Measurements from ENCODE around the gene RMND5A.
"Not testable (repeated sequence)": the region's sequence is repeated elsewhere in the genome, so short reads cannot be mapped to it uniquely, and the experiment has no call there.

RMND5A gene

DNA sequence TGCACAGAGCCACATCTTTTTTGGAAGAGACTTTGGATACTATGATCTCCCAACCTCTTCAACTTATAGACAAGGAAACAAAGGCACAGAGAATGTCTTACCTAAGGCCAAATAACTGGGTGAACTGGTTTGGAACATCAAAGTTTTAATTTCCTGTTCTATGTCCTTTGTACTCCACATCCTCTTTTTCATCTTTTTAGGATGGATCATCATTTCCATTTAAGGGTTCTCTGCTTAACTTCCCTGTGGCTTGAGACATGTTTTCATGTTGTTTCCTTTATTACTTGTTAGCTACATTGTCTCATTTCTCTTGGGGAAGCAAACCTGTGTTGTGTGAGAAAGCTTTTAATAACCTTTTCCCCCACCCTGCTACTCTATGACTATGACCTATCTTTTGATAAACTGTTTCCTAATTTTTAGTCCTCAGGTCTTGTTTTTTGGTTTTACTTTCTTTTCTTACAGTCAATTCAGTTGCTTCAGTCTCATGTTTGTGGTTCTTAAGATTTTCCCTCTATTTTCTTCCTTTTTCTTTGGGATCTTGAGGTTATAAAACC, 22.5 kb upstream of the RMND5A start:
- DNase-seq = no peak
- TF ChIP-seq GATA1 (IDR thresholded peaks at IDR 0.05; ENCODE audit: low read depth, low read length) (no peak), POLR2A (IDR thresholded peaks at IDR 0.05; ENCODE audit: low read length) (no peak)

DNA sequence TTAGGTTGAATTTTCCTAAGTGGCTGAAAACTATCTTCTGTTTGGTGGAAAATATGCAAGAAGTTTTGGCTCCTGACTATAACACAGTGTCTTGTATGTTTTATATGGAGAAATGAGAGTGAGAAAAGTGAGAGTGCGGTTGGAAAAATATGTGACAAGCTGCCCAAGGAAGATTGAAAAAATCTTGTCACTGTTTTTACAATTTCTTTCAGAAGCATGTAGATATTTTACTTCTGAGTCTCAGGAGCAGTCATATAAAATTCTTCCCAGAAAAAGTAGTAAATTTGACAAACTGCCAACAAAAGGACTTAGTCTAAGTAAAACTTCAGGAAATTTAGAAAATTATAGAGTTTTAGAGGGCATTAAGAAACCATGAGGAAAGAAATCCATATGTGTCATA, 19.4 kb upstream of the RMND5A start:
- no peak for TF ChIP-seq POLR2A (IDR thresholded peaks at IDR 0.05; ENCODE audit: low read length)
- TF ChIP-seq GATA1 (IDR thresholded peaks at IDR 0.05; ENCODE audit: low read depth, low read length) = no peak
- DNase-seq = no peak

DNA sequence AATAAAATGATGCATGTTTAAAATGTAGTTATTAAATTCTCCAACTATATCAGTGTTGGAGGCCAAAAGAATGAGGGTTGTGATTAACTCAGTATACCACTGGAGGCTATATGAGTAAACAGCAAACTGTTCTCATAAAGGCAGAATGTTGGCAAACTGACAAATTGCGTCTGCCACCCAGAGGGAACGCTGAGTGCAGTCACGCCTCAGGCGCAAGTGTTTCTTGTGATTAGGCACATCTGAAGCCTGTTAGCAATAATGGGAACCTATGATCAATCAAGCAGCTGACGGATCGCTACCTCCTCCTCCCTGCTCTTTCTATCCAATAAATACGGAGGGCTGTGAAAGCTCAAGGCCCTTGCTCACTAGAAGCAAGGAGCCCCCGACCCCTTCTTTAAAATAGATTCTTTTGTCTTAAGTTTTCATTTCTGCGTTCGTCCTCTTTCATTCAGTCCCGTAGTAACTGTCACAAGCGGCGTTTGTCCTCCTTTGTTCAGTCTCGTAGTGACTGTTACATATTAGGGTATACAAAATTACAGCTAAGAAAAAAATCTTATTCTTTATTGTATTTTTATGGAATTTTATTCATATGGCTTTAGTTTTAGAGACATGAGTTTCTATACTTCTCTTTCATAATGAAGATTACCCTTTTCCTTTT, 16.3 kb upstream of the RMND5A start:
- DNase-seq = no peak
- no peak for TF ChIP-seq POLR2A (IDR thresholded peaks at IDR 0.05; ENCODE audit: low read length)
- no peak for TF ChIP-seq GATA1 (IDR thresholded peaks at IDR 0.05; ENCODE audit: low read depth, low read length)

DNA sequence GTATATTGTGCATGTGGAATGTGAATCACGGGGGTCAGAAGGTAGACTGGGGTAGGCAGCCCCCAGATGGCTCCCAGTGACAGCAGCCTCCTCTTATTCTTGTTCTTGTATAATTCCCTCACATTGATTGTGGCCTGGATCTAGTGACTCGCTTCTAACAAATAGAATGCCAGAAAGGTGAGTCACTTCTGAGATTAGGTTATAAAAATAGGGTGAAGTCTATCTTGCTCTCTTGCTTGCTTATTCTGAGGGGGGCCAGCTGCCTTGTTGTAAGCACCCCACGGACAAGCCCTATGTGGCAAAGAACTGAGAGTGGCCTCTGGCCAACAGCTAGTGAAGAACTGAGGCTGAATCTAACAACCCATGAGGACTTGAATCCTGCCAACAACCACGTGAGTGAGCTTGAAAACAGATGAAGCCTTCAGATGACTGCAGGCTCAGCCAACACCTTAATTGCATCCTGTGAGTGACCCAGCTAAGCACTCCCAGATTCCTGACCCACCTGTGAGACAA, 15.6 kb upstream of the RMND5A start:
- TF ChIP-seq GATA1 (IDR thresholded peaks at IDR 0.05; ENCODE audit: low read depth, low read length) (no peak), POLR2A (IDR thresholded peaks at IDR 0.05; ENCODE audit: low read length) (no peak)
- DNase-seq = no peak

DNA sequence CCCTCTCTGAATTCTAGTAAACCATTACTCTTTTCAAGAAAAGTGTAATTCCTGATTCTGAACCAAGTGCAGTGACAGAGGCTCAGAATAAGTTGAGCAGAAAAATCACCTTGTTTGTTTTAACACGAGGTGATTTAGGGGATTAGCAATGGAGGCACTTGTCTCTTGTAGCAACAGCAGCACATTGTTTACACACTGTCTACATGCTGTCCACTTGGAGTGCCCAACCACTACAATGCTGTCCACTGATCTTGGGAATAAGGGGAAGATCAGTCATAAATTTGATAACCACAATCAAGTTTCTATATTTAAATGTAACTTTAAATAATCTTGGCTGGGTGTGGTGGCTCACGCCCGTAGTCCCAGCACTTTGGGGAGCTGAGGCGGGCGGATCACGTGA, 13.9 kb upstream of the RMND5A start:
- TF ChIP-seq GATA1 (IDR thresholded peaks at IDR 0.05; ENCODE audit: low read depth, low read length) = no peak
- TF ChIP-seq POLR2A (IDR thresholded peaks at IDR 0.05; ENCODE audit: low read length) = no peak
- no peak for DNase-seq

DNA sequence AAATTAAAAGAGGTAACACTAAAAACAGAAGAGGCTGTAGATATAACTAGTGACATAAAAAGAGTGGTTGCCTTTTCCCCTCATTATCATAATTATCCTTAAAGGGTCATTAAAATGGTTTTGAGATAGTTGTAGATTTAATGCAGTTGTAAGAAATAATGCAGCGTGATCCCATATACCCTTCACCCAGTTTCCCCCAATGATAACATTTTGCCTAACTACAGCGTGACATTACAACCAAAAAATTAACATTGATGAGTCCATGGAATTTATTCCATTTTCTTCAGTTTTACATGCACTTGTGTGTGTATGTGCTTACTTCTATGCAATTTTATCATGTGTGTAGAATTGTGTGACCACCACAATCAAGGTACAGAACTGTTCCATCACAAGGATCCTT, 13.2 kb upstream of the RMND5A start:
- no peak for TF ChIP-seq GATA1 (IDR thresholded peaks at IDR 0.05; ENCODE audit: low read depth, low read length)
- no peak for TF ChIP-seq POLR2A (IDR thresholded peaks at IDR 0.05; ENCODE audit: low read length)
- DNase-seq = no peak

DNA sequence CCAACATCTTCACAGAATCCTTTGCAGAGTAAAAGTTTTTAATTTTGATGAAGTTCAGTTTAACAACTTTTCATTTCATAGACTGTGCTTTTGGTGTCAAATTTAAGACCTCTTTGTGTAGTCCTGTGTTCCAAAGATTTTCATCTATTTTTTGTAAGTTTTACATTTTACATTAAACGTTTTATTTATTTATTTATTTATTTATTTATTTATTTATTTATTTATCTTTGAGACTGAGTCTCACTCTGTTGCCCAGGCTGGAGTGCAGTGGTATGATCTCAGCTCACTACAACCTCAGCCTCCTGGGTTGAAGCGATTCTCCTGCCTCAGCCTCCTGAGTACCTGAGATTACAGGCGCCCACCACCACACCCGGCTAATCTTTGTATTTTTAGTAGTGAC, 12.0 kb upstream of the RMND5A start:
- not testable (repeated sequence) for DNase-seq

DNA sequence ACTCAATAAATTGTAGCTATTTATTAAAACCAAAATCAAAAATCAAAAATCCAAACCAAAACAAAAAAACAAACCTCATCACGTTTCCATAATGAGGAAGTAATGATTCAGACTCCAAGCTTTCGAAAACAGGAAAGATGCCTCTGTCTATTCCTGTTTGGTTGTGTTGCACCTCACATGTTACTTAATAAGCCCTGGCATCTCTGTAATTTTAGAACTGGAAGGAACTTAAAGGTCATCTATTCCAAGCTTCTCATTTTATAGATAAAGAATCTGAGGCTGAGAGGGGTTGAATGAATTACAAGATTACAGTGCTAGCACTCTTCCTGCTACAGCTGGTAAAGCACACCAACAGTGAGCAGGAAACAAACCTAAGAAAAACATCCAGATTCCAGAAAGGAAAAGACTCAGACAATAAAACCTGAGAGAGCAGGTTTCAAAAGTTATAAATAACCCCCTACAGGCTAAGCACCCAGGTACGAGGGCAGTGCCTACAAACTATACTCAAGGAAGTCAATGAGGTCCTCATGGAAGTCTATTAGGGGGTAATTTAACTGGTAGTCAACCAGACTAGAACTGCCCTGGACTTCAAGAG, 5.4 kb upstream of the RMND5A start:
- not testable (repeated sequence) for DNase-seq

DNA sequence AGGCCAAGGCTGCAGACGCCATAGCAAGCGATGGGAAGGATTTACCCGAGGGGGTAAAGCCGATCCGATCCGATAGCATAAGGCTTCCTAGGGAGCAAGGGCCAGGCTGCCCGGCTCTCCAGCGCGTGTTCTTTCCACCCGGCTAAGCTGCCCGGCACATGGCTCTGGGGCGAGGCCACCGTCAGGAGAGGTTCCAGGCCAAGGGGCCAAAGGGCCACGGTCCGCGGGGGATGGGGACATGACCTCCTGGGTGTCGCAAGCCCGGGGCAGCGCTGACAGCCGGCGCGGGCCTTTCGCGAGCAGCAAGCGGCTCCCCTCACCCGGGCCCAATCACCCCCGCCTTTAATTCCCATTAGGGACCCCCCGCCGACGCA, 841 bp upstream of the RMND5A start:
- DNase-seq = not testable (repeated sequence)

DNA sequence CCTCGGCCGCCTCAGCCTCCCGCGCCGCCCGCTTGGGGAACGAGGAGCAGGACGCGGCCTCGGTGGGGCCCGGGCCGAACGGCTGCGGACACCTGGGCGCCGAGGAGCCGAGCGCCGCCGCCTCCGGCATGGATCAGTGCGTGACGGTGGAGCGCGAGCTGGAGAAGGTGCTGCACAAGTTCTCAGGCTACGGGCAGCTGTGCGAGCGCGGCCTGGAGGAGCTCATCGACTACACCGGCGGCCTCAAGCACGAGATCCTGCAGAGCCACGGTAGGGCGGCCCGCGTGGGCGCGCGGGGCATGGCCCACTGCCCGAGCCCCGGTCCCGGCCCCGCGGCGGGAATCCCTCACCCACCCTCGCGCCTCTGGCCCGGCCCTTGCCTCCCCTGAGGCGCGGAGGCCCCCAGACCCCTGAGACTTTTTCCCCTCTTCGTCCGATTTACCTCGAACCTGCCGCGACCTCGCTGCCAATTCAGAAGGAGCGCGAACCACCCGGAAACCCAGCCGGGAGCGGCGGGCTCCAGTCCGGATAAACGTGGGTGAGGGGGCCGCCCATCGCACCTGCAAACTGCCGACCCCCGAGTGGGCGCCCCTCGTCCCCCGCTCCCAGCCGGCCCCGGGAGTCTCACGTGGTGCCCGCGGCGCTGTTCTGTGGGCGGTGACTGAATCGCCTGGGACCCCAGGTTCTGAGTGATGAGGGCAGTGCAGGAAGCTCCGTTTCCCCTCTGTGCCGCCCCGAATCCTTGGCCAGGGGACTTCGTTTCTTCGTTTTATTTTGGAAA, 639 bp downstream of the RMND5A start:
- peak; percentile 70 to 78 for DNase-seq

DNA sequence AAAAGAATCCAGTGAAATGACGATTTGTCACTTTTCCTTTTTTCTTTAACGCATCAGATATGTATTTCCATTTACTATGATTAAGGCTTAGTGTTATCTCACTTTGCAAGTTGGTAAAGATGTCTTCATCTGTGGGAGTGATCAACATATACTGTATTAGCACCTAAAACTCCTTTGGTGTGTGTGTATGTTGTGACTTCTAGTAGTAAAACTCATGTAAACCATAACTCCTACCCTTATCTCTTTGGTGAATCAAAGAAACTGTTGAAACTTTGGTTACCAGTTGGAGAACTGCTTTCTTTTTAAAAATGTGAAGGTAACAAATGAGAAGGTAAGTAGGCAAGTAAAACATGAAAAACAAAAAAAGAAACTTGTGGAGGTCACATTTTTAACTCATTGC, 5.6 kb downstream of the RMND5A start:
- DNase-seq = not testable (repeated sequence)

DNA sequence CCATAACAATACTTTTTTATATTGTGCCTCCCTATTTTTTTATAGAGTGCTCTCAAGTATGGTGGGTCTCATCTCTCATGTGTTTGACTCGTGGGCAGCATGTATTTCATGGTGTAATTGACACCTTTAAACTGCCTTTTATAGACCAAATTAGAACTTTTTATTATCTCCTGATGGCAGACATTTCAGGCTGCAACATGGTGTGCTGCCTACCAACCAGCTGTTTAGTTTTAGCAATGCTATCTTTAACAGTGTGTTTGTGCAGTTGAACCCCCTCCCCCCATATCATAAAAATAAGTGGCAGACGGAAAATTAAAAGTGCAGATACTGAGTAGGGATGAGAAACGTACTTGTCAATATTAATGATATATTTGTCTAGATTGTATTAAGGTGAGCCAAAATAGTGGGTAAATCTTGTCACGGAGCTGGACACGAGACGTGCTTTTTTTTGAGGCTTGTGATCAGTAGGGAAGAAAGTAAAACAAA, 12.0 kb downstream of the RMND5A start:
- peak; percentile 58 to 83 for DNase-seq

DNA sequence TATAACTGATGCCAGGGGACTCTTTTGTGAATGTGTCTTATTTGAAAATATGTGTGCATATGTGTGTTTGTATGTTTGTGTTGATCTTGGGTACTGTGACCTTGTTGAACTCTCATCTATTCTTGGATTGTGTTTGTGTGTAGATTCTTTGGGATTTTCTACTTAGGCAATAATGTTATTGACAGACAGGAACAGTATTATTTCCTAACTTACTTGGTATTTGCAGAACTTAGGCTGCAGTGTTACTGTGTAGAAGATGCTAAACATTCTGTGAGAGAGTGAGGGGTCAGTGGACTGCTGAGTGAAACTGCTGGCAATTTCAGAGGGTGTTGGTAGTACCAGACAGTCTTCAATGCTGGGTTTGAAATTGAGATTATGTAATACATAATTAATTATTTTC, 12.7 kb downstream of the RMND5A start:
- not testable (repeated sequence) for DNase-seq

DNA sequence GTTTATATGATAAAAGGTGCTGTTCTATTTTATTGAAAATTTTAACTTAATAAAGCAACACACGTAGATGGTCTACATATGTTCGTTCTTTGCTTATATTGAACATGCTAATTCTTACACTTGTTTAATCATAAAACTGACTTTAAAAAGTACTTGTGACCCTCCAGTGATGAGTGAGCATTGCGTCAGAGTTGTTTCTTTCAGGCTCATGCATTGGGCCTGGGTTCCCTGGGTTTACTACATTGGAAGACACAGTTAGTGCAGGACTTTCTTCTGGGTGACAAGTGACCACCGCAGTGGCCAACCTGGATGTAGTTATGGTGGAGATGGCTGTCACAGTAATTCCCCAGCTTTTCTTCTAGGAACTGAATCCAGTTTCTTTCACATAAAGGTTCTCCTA, 13.4 kb downstream of the RMND5A start:
- DNase-seq = not testable (repeated sequence)

DNA sequence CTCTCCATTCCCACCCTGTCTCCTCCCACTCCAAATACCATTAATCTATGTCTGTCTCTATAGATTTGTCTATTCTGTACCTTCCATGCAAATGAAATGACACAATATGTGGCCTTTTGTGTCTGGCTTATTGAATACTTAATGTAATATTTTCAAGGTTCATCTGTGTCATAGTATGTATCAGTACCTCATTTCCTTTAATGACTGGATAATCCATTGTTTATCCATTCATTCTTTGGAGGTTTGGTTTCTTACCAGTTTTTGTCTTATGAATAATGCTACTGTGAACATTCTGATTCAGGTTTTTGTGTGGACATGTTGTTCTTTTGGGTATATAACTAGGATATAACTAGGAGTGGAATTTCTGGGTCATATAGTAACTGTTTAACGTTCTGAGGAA, 14.8 kb downstream of the RMND5A start:
- DNase-seq = not testable (repeated sequence)

DNA sequence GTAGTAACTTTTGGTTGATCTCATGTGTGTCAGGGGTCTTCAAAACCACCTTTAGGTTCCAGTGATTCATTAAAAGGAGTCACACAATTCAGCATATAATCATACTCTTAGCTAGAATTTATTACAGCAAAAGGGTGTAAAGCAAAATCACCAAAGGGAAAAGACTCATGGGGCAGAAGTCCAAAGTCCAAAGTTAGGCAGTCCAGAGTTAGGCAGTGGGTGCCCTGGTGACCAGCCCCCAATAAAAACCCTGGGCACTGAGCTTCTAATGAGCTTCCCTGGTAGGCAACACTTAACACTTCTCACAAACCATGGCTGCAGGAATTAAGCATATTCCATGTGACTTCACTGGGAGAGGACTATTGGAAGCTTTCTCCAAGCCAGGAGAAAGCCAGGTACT, 19.4 kb downstream of the RMND5A start:
- not testable (repeated sequence) for DNase-seq

DNA sequence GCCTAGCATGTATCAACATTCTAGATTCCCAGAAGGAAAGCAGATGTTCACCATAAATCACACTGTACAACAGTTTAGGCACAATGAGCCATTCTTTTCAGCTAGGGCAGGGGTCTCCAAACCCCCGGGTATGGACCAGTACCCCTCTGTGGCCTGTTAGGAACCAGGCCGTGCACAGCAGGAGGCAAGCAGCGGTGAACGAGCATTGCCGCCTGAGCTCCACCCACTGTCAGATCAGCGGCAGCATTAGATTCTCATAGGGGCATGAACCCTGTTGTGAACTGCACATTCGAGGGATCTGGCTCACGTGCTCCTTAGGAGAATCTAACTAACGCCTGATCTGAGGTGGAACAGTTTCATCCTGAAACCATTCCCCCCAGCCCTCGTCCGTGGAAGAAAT, 19.8 kb downstream of the RMND5A start:
- not testable (repeated sequence) for DNase-seq

DNA sequence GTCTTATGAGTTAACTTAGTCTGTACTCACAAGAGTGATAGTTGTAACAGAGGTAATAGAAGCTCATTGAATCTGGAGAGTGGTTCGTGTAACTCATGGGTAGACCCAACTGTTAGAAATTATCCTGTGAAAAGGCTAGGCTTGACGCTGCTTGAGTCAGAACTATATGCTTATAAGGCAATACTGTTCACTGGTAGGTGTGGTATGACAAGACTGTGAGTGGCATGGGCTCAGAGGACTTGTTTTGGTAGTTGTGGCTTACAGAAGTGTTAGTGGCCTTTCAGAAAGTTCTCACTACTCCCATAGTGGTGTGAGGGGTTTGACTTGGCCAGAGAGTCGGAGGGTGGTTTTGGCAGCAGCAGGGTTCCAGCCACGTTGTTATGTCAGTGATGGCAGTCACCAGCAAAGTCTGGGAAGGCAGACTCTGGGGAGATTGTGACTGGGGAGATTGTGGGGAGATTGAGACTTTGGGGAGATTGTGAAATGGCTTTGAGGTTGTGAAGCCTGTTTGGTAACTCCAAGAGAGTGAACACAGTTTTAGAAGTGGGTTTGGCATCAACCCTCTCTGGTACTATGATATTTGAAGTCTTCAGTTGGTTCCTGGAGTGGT, 21.9 kb downstream of the RMND5A start:
- not testable (repeated sequence) for DNase-seq

Data from erythroblast (primary cell).